Measurements from ENCODE around the gene FN1.

- TF ChIP-seq NRF1 (IDR thresholded peaks at IDR 0.05; ENCODE audit: low read depth, low read length) (no peak), CTCF (IDR thresholded peaks at IDR 0.05) (no peak), EZH2phosphoT487 (IDR thresholded peaks at IDR 0.05; ENCODE audit: borderline replicate concordance, low read depth) (no peak), MAX (IDR thresholded peaks at IDR 0.05; ENCODE audit: low read depth) (no peak), POLR2AphosphoS5 (IDR thresholded peaks at IDR 0.05; ENCODE audit: low read depth, low read length) (no peak), REST (IDR thresholded peaks at IDR 0.05; ENCODE audit: low read depth, low read length) (no peak), YY1 (IDR thresholded peaks at IDR 0.05; ENCODE audit: low read depth) (no peak), ZBTB33 (IDR thresholded peaks at IDR 0.05; ENCODE audit: borderline replicate concordance, low read depth) (no peak), RFX5 (IDR thresholded peaks at IDR 0.05; ENCODE audit: low read length) (no peak), GABPA (IDR thresholded peaks at IDR 0.05; ENCODE audit: low read depth) (no peak), FOSL2 (IDR thresholded peaks at IDR 0.05; ENCODE audit: borderline replicate concordance, low read depth) (no peak), ELF1 (IDR thresholded peaks at IDR 0.05) (no peak), FOXM1 (IDR thresholded peaks at IDR 0.05; ENCODE audit: low read depth) (no peak), RCOR1 (IDR thresholded peaks at IDR 0.05; ENCODE audit: low read length) (no peak)
Measured at GRCh38 chr2:215483431-215483830, 47.6 kb upstream of the FN1 start.

Data from SK-N-SH (cell line).